OCI-LY1 (cell line): ENCODE measurements around the gene INO80E.

Experiments
- H2AFZ ChIP-seq: fragments of 200-600 bp; sonication (generic), shearing (Covaris generic); 2 replicates; pipeline ENCODE4 v1.6.0; 2014; ENCODE audit warnings: antibody characterized with exemption, mild to moderate bottlenecking, low read length
- H3F3A ChIP-seq: fragments of 200-600 bp; sonication (generic), shearing (Covaris generic); 2 replicates; pipeline ENCODE4 v1.6.0; 2014; ENCODE audit warnings: mild to moderate bottlenecking, antibody characterized with exemption, low read length, moderate library complexity; ENCODE audit not compliant: insufficient read depth
- H3K27ac ChIP-seq: fragments of 200-600 bp; sonication (generic); 2 replicates; pipeline ENCODE4 v1.5.1; 2014; ENCODE audit warnings: low read length, mixed run types, mild to moderate bottlenecking, low read depth; ENCODE audit not compliant: poor library complexity, severe bottlenecking
- H3K27me3 ChIP-seq: fragments of 200-600 bp; sonication (generic); 2 replicates; pipeline ENCODE4 v1.6.0; 2014; ENCODE audit warnings: antibody characterized with exemption, mild to moderate bottlenecking, low read length, moderate library complexity; ENCODE audit not compliant: insufficient read depth
- H3K36me3 ChIP-seq: fragments of 200-600 bp; sonication (generic); 2 replicates; pipeline ENCODE4 v1.6.1; 2014; ENCODE audit warnings: mild to moderate bottlenecking, antibody characterized with exemption, low read length, moderate library complexity, mixed read lengths; ENCODE audit not compliant: insufficient read depth
- H3K4me1 ChIP-seq: fragments of 200-600 bp; sonication (generic); 2 replicates; pipeline ENCODE4 v1.5.1; 2014; ENCODE audit warnings: mild to moderate bottlenecking, low read length, moderate library complexity; ENCODE audit not compliant: insufficient read depth, severe bottlenecking
- H3K4me2 ChIP-seq: fragments of 200-600 bp; sonication (generic), shearing (Covaris generic); 2 replicates; pipeline ENCODE4 v1.6.1; 2014; ENCODE audit warnings: low read length
- H3K4me3 ChIP-seq: fragments of 200-600 bp; sonication (generic); 2 replicates; pipeline ENCODE4 v1.5.1; 2014; ENCODE audit warnings: low read length, low read depth, mild to moderate bottlenecking, mixed read lengths; ENCODE audit not compliant: poor library complexity, severe bottlenecking
- H3K79me2 ChIP-seq: fragments of 200-600 bp; shearing (Covaris generic); 2 replicates; pipeline ENCODE4 v1.6.1; 2016; ENCODE audit warnings: mixed run types, low read length, mixed read lengths; ENCODE audit not compliant: insufficient read depth
- H3K9ac ChIP-seq: fragments of 200-600 bp; sonication (generic), shearing (Covaris generic); 2 replicates; pipeline ENCODE4 v1.6.1; 2014; ENCODE audit warnings: mild to moderate bottlenecking, low read length, mixed read lengths
- H3K9me2 ChIP-seq: fragments of 200-600 bp; sonication (generic), shearing (Covaris generic); 2 replicates; pipeline ENCODE4 v1.6.1; 2014; ENCODE audit warnings: low read depth, mild to moderate bottlenecking, low read length, mixed read lengths
- H3K9me3 ChIP-seq: fragments of 200-600 bp; shearing (Covaris generic); 2 replicates; pipeline ENCODE4 v1.6.1; 2014; ENCODE audit warnings: low read length, mixed read lengths
- H4K20me1 ChIP-seq: fragments of 200-600 bp; sonication (generic), shearing (Covaris generic); 2 replicates; pipeline ENCODE4 v1.6.0; 2016; ENCODE audit warnings: mild to moderate bottlenecking, low read length; ENCODE audit not compliant: insufficient read depth
- EZH2 ChIP-seq: fragments of 200-600 bp; sonication (generic), shearing (Covaris generic); IDR thresholded peaks from 2 replicates; pipeline ENCODE4 v1.8.0; 2017; ENCODE audit warnings: borderline replicate concordance, mixed run types, mild to moderate bottlenecking, antibody characterized with exemption, low read length, moderate library complexity, mixed read lengths
- TF ChIP-seq, protein P1 (sequence below): fragments of 200-600 bp; sonication (generic), shearing (Covaris generic); IDR thresholded peaks from 2 replicates; pipeline ENCODE4 v1.5.1; 2017; ENCODE audit warnings: mild to moderate bottlenecking, antibody characterized with exemption, low read length, moderate library complexity, mixed read lengths

The INO80E gene

DNA sequence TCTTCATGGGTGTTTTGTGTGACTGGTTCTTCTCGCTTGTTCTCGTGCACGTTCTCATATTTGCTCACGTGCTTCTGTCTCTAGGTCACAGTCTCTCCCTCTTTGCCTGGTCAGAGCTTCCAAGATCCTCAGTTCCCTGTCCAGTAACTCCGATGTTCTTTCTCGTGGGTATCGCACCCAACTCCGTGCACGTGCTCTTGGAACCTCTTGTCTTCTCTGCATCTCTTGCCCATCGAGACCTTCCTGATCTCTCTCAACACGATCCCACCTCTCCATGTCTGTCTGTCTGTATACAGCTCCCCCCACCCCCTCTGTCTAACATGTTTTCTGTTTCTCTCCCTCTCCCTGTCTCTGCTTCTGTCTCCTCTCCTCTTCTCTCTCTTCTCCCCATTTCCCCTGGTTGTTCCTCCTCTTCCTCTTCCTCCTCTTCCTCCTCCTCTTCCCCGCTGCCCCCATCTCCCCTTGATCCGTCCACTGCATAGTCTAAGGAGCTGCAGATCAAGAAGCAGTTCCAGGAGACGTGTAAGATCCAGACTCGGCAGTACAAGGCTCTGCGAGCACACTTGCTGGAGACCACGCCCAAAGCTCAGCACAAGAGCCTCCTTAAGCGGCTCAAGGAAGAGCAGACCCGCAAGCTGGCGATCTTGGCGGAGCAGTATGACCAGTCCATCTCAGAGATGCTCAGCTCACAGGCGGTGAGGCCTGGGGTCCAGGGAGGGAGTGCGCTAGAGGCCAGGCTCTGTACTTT, 6.8 kb upstream of the INO80E start:
- no peak overlapping the region for H3K27ac ChIP-seq
- no peak overlapping the region for H3K9ac ChIP-seq
- H3K9me2 ChIP-seq, result no peaks in the 10 kb centered on the region
- TF ChIP-seq, protein P1, sequence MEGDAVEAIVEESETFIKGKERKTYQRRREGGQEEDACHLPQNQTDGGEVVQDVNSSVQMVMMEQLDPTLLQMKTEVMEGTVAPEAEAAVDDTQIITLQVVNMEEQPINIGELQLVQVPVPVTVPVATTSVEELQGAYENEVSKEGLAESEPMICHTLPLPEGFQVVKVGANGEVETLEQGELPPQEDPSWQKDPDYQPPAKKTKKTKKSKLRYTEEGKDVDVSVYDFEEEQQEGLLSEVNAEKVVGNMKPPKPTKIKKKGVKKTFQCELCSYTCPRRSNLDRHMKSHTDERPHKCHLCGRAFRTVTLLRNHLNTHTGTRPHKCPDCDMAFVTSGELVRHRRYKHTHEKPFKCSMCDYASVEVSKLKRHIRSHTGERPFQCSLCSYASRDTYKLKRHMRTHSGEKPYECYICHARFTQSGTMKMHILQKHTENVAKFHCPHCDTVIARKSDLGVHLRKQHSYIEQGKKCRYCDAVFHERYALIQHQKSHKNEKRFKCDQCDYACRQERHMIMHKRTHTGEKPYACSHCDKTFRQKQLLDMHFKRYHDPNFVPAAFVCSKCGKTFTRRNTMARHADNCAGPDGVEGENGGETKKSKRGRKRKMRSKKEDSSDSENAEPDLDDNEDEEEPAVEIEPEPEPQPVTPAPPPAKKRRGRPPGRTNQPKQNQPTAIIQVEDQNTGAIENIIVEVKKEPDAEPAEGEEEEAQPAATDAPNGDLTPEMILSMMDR, result no peak
- TF ChIP-seq EZH2, result no peak
- no peaks in the 10 kb centered on the region for H3K79me2 ChIP-seq
- peaks cover 91% of the 10 kb centered on the region for H3K36me3 ChIP-seq
- H3K9me3 ChIP-seq, result no peaks in the 10 kb centered on the region
- no peak overlapping the region for H2AFZ ChIP-seq
- H3F3A ChIP-seq, result no peaks in the 10 kb centered on the region
- no peaks in the 10 kb centered on the region for H3K27me3 ChIP-seq
- H4K20me1 ChIP-seq, result no peaks in the 10 kb centered on the region
- H3K4me3 ChIP-seq, result no peak overlapping the region
- no peak overlapping the region for H3K4me2 ChIP-seq
- peaks cover 5% of the 10 kb centered on the region for H3K4me1 ChIP-seq

DNA sequence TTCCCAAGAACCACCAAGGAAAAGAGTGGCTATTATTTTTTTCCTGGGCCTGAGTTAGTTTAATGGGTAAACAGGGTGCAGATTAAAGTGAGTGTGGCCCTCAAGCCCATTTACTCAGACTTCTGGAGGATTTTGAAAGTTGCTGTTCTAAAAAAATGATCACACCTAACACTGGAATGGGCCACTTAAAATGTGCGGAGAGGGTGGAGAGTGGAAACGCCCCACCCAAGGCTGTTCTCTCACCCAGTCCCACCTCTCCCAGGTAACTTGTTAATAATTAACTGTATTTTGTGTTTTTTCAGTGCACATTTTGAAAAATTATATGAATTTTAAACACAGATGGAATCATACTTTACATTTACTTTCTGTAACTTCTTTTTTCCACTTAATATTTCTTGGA, 6.0 kb upstream of the INO80E start:
- no peak overlapping the region for H2AFZ ChIP-seq
- no peaks in the 10 kb centered on the region for H3K9me2 ChIP-seq
- peaks cover 83% of the 10 kb centered on the region for H3K36me3 ChIP-seq
- no peaks in the 10 kb centered on the region for H4K20me1 ChIP-seq
- H3K79me2 ChIP-seq, result no peaks in the 10 kb centered on the region
- no peak overlapping the region for H3K4me3 ChIP-seq
- no peak overlapping the region for H3K4me2 ChIP-seq
- H3K4me1 ChIP-seq, result peaks cover 13% of the 10 kb centered on the region
- H3K9ac ChIP-seq, result no peak overlapping the region
- no peaks in the 10 kb centered on the region for H3K27me3 ChIP-seq
- no peaks in the 10 kb centered on the region for H3F3A ChIP-seq
- TF ChIP-seq, protein P1, result no peak
- no peak overlapping the region for H3K27ac ChIP-seq
- H3K9me3 ChIP-seq, result no peaks in the 10 kb centered on the region

DNA sequence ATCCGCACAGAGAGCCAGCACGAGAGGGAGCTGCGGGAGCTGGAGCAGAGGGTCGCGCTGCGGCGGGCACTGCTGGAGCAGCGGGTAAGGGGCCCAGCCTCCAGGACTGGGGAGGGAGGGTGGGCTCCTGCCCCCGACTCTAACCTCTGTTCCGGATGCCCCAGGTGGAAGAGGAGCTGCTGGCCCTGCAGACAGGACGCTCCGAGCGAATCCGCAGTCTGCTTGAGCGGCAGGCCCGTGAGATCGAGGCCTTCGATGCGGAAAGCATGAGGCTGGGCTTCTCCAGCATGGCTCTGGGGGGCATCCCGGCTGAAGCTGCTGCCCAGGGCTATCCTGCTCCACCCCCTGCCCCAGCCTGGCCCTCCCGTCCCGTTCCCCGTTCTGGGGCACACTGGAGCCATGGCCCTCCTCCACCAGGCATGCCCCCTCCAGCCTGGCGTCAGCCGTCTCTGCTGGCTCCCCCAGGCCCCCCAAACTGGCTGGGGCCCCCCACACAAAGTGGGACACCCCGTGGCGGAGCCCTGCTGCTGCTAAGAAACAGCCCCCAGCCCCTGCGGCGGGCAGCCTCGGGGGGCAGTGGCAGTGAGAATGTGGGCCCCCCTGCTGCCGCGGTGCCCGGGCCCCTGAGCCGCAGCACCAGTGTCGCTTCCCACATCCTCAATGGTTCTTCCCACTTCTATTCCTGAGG, 5.0 kb upstream of the INO80E start:
- Histone ChIP-seq H3K9me3 (no peaks in the 10 kb centered on the region), H3K36me3 (peaks cover 73% of the 10 kb centered on the region), H2AFZ (no peak overlapping the region), H3K4me3 (no peak overlapping the region), H3K4me2 (no peak overlapping the region), H3K9ac (no peak overlapping the region), H3K27me3 (no peaks in the 10 kb centered on the region), H3K9me2 (no peaks in the 10 kb centered on the region), H3F3A (no peaks in the 10 kb centered on the region), H3K27ac (no peak overlapping the region), H3K4me1 (peaks cover 19% of the 10 kb centered on the region), H3K79me2 (no peaks in the 10 kb centered on the region), H4K20me1 (no peaks in the 10 kb centered on the region)
- TF ChIP-seq, protein P1, result no peak
- TF ChIP-seq EZH2, result no peak
